ENCODE data around the gene PIGR.

GRCh38 chr1:206939841-206940587 lies 6.3 kb downstream of the PIGR start:
- TF ChIP-seq CTCF (conservative IDR thresholded peaks at IDR 0.05; ENCODE audit: low read depth, low read length) (no peak), EZH2 (IDR thresholded peaks at IDR 0.05; ENCODE audit: borderline replicate concordance, low read depth, low read length, poor library complexity, severe bottlenecking) (no peak)

Measured in A673 (cell line).